GM23248 (cell line): Measurements from ENCODE around the gene DRD2. TPM values are rescaled to one million over a fixed set of nuclear protein-coding genes. Genes with fewer than 3 reads are reported as not detected.

Experiments used
- DNase-seq: peaks from one replicate; pipeline ENCODE4 v3.0.0-alpha.2; 2015
- H2AFZ ChIP-seq: fragments of 200-600 bp; sonication (generic); 2 replicates; pipeline ENCODE4 v1.6.1; 2016; ENCODE audit warnings: antibody characterized with exemption
- H3F3A ChIP-seq: fragments of 200-600 bp; sonication (generic); 2 replicates; pipeline ENCODE4 v1.6.1; 2016; ENCODE audit warnings: mild to moderate bottlenecking, antibody characterized with exemption, mixed run types; ENCODE audit not compliant: insufficient read depth
- H3K27ac ChIP-seq: fragments of 200-600 bp; sonication (generic); 2 replicates; pipeline ENCODE4 v1.5.1; 2016; ENCODE audit warnings: mild to moderate bottlenecking
- H3K27me3 ChIP-seq: fragments of 200-600 bp; sonication (generic); replicated peaks from 2 replicates; pipeline ENCODE4 v1.6.1; 2016; ENCODE audit warnings: mild to moderate bottlenecking; ENCODE audit not compliant: insufficient read depth
- H3K36me3 ChIP-seq: fragments of 200-600 bp; sonication (generic); 2 replicates; pipeline ENCODE4 v1.6.1; 2016; ENCODE audit warnings: low read depth, mild to moderate bottlenecking
- H3K4me1 ChIP-seq: fragments of 200-600 bp; sonication (generic); 2 replicates; pipeline ENCODE4 v1.6.1; 2016; ENCODE audit warnings: mild to moderate bottlenecking; ENCODE audit not compliant: insufficient read depth
- H3K4me2 ChIP-seq: fragments of 200-600 bp; sonication (generic); one replicate; pipeline ENCODE4 v1.6.1; 2016; ENCODE audit warnings: mild to moderate bottlenecking; ENCODE audit not compliant: unreplicated experiment
- H3K4me3 ChIP-seq: fragments of 200-600 bp; sonication (generic); 2 replicates; pipeline ENCODE4 v1.5.1; 2016; ENCODE audit warnings: mild to moderate bottlenecking
- H3K79me2 ChIP-seq: fragments of 200-600 bp; sonication (generic); 2 replicates; pipeline ENCODE4 v1.6.1; 2016; ENCODE audit warnings: mild to moderate bottlenecking; ENCODE audit not compliant: insufficient read depth
- H3K9ac ChIP-seq: fragments of 200-600 bp; sonication (generic); 2 replicates; pipeline ENCODE4 v1.6.1; 2016; ENCODE audit warnings: mild to moderate bottlenecking
- H3K9me2 ChIP-seq: fragments of 200-600 bp; sonication (generic); 2 replicates; pipeline ENCODE4 v1.6.1; 2016; ENCODE audit warnings: mixed run types, mild to moderate bottlenecking, moderate library complexity; ENCODE audit not compliant: insufficient read depth
- H3K9me3 ChIP-seq: fragments of 200-600 bp; sonication (generic); one replicate; pipeline ENCODE4 v1.6.1; 2017; ENCODE audit warnings: low read depth
- H4K20me1 ChIP-seq: fragments of 200-600 bp; sonication (generic); 2 replicates; pipeline ENCODE4 v1.6.0; 2016; ENCODE audit not compliant: insufficient read depth
- EZH2 ChIP-seq: fragments of 200-600 bp; sonication (generic); IDR thresholded peaks from 2 replicates; pipeline ENCODE4 v1.6.1; 2018; ENCODE audit warnings: antibody characterized with exemption, mild to moderate bottlenecking; ENCODE audit not compliant: insufficient read depth, poor library complexity, severe bottlenecking
- EZH2phosphoT487 ChIP-seq: fragments of 200-600 bp; sonication (generic); IDR thresholded peaks from 2 replicates; pipeline ENCODE4 v1.6.1; 2018; ENCODE audit warnings: antibody characterized with exemption, moderate library complexity, mild to moderate bottlenecking, low read depth; ENCODE audit not compliant: insufficient read depth
- WGBS, 2 experiments: methylation state at CpG; one replicate each; pipeline ENCODE4 v1.1.6; 2015 to 2017; ENCODE audit warnings: low lambda C conversion rate in 2 of 2, low coverage in 1 of 2; ENCODE audit errors: missing lambda C conversion rate in 2 of 2; 5-methylcytosine and 5-hydroxymethylcytosine counted together
- in situ Hi-C: fragments of 300-500 bp; cut with MboI; formaldehyde crosslinking; loops from 2 replicates; pipeline ENCODE4 v1.15.0; 2020
- polyA plus RNA-seq: library from polyadenylated mRNA; unstranded; fragments of >200 nt; fragmentation: Nextera tagmentation; extraction: Ambion mirVana; gene quantifications from 2 replicates; pipeline ENCODE4 v1.2.1, GENCODE V29; 2016
- total RNA-seq: library from RNA; depleted of rRNA; stranded (reverse); fragments of >200 nt; shearing (Covaris generic); gene quantifications from 2 replicates; pipeline ENCODE4 v1.2.3, GENCODE V29; 2014

The DRD2 gene
- total and polyA plus RNA-seq, 2 experiments from 2014 or later = not detected

DNA sequence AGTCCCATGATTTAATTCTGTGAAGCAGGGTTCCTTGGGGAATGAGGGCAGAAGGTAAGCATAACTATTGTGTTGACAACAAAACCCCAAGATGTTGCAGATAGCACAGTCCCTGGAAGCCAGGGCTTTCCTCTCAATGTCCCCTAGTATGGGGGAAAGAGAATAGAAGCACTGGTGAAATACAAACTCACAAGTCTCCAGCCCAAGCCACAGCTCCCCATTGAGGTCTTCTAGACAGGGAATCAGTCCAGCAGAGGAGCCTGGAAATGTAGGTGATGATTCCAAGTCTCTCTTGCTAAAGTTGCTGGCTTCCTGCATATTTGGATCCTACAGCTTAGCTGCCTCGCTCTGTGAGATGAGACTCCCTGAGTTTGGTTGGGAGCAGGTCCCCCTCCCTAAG is 31.7 kb upstream of the DRD2 start:
- H3K36me3 ChIP-seq = no peaks in the 10 kb centered on the region
- peaks cover 23% of the 10 kb centered on the region; the same call in 1 of the 2 replicates for H3K27me3 ChIP-seq
- TF ChIP-seq EZH2phosphoT487 (no peak), EZH2 (no peak)
- no peaks in the 10 kb centered on the region for H3K9me3 ChIP-seq
- no peak overlapping the region for H3K9ac ChIP-seq
- in situ Hi-C loops = no loop called here
- peaks cover 15% of the 10 kb centered on the region; the same call in 1 of the 2 replicates for H3F3A ChIP-seq
- no peak overlapping the region for H3K4me3 ChIP-seq
- H3K9me2 ChIP-seq = no peaks in the 10 kb centered on the region
- H3K4me1 ChIP-seq = peaks cover 13% of the 10 kb centered on the region
- no peak overlapping the region for H2AFZ ChIP-seq
- H3K79me2 ChIP-seq = no peaks in the 10 kb centered on the region
- peak; percentile 32 for DNase-seq
- H4K20me1 ChIP-seq = no peaks in the 10 kb centered on the region
- peak overlapping the region; percentile 68 for H3K27ac ChIP-seq
- WGBS, 2 experiments = 95 to 100% methylated on average over 1 of the region's 1 CpG
- H3K4me2 ChIP-seq = no peak overlapping the region

- Histone ChIP-seq H3K9ac (0 out of 2 replicates have a peak overlapping the region, but pooled peaks have one; percentile 36), H3K36me3 (no peaks in the 10 kb centered on the region), H2AFZ (no peak overlapping the region), H4K20me1 (no peaks in the 10 kb centered on the region), H3K4me2 (no peak overlapping the region), H3K4me1 (peaks cover 13% of the 10 kb centered on the region), H3K27ac (peak overlapping the region; percentile 68), H3K27me3 (peaks cover 26% of the 10 kb centered on the region; the same call in 1 of the 2 replicates), H3K79me2 (no peaks in the 10 kb centered on the region), H3K9me2 (no peaks in the 10 kb centered on the region), H3F3A (peaks cover 15% of the 10 kb centered on the region; the same call in 1 of the 2 replicates), H3K9me3 (no peaks in the 10 kb centered on the region), H3K4me3 (no peak overlapping the region)
- WGBS, 2 experiments = 70 to 73% methylated on average over 6 of the region's 6 CpGs
- in situ Hi-C loops = no loop called here
- no peak for DNase-seq
- TF ChIP-seq EZH2phosphoT487 (no peak), EZH2 (no peak)
Observed at GRCh38 chr11:113506461-113506860, 31.3 kb upstream of the DRD2 start.

DNA sequence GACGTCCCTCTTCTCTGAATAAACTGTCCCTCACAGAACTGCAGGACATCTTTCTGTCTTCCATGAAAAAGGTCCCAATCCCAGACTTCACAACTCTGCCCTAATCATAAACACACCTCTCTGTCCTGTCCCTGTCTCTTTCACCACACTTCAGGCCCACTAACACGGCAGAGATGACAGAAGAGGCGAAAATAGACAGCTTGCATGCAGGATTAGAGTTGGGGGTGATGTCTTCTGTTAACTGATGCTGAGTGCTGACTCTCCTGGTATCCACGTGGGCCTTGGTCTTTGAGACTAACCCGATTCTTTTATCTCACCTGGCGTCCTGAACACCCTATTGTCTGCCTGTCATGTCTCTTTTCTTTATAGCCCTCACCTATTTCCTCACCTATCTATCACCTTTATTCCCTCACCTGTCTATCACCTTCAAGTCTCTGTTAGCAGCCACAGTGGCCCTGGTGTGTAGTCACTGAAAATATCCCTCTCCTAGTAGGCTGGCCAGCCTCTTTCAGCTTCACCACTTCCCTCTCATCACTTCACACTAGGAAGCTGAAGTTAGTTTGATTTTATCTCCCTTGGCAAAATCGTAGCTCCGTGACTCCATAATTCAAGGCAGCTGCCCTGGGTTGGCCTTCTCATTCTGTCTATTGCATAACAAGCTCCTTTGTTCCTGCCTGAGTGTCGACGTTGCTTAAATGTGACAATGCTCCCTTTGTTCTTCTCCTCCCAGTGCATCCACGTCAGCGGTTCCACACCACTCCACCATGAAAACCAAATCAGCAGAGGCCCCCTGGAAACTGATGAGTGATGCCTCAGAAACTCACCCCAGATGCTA is 30.6 kb upstream of the DRD2 start:
- in situ Hi-C loops = no loop called here
- peaks cover 29% of the 10 kb centered on the region; the same call in 1 of the 2 replicates for H3K27me3 ChIP-seq
- H3K4me2 ChIP-seq = no peak overlapping the region
- peaks cover 13% of the 10 kb centered on the region for H3K4me1 ChIP-seq
- H3K9me3 ChIP-seq = no peaks in the 10 kb centered on the region
- H3K9ac ChIP-seq = 0 out of 2 replicates have a peak overlapping the region, but pooled peaks have one; percentile 36
- H3F3A ChIP-seq = peaks cover 15% of the 10 kb centered on the region; the same call in 1 of the 2 replicates
- WGBS, 2 experiments = 28 to 32% methylated on average over 12 of the region's 12 CpGs
- no peaks in the 10 kb centered on the region for H3K36me3 ChIP-seq
- peak; percentile 96 for DNase-seq
- peak overlapping the region; percentile 68 for H3K27ac ChIP-seq
- H3K4me3 ChIP-seq = no peak overlapping the region
- H3K9me2 ChIP-seq = no peaks in the 10 kb centered on the region
- H4K20me1 ChIP-seq = no peaks in the 10 kb centered on the region
- no peak overlapping the region for H2AFZ ChIP-seq
- TF ChIP-seq EZH2phosphoT487 (0 out of 2 replicates have a peak, but pooled peaks have one; percentile 49), EZH2 (no peak)
- no peaks in the 10 kb centered on the region for H3K79me2 ChIP-seq

- TF ChIP-seq EZH2 = no peak
- no peak for TF ChIP-seq EZH2phosphoT487
- WGBS, 2 experiments = 60 to 72% methylated on average over 3 of the region's 3 CpGs
- H3K36me3 ChIP-seq = no peaks in the 10 kb centered on the region
- H3K27ac ChIP-seq = no peak overlapping the region
- H3K79me2 ChIP-seq = no peaks in the 10 kb centered on the region
- no peak overlapping the region for H3K4me2 ChIP-seq
- no peak overlapping the region for H2AFZ ChIP-seq
- peak; percentile 9 for DNase-seq
- no peak overlapping the region for H3K9ac ChIP-seq
- peaks cover 15% of the 10 kb centered on the region; the same call in 1 of the 2 replicates for H3F3A ChIP-seq
- no peaks in the 10 kb centered on the region for H3K9me2 ChIP-seq
- H3K9me3 ChIP-seq = no peaks in the 10 kb centered on the region
- peaks cover 23% of the 10 kb centered on the region; the same call in 1 of the 2 replicates for H3K27me3 ChIP-seq
- H3K4me3 ChIP-seq = no peak overlapping the region
- in situ Hi-C loops = no loop called here
- H4K20me1 ChIP-seq = no peaks in the 10 kb centered on the region
- H3K4me1 ChIP-seq = peaks cover 13% of the 10 kb centered on the region
Observed at GRCh38 chr11:113505046-113505445, 29.8 kb upstream of the DRD2 start.
